GM13976 (cell line): ENCODE data around the gene NEDD9.

Source experiments
- DNase-seq: peaks from one replicate; pipeline ENCODE4 v3.0.0; 2012; ENCODE audit warnings: low spot score
- in situ Hi-C: fragments of 300-500 bp; cut with MboI; formaldehyde crosslinking; loops from one replicate; pipeline ENCODE4 v1.12.0; 2022; ENCODE audit warnings: low sequenced_read_pairs, mixed read lengths, inconsistent platforms; ENCODE audit not compliant: unreplicated experiment
- TF ChIP-seq, protein P1 (sequence below): IDR thresholded peaks from 2 replicates; pipeline ENCODE4 v1.5.1; 2012; ENCODE audit warnings: borderline replicate concordance, mild to moderate bottlenecking; ENCODE audit not compliant: insufficient read depth; ENCODE audit errors: extremely low read depth, missing control alignments, control extremely low read depth

NEDD9 gene

GRCh38 chr6:11230158-11231107, 2.0 kb downstream of the NEDD9 start:
- TF ChIP-seq, protein P1, sequence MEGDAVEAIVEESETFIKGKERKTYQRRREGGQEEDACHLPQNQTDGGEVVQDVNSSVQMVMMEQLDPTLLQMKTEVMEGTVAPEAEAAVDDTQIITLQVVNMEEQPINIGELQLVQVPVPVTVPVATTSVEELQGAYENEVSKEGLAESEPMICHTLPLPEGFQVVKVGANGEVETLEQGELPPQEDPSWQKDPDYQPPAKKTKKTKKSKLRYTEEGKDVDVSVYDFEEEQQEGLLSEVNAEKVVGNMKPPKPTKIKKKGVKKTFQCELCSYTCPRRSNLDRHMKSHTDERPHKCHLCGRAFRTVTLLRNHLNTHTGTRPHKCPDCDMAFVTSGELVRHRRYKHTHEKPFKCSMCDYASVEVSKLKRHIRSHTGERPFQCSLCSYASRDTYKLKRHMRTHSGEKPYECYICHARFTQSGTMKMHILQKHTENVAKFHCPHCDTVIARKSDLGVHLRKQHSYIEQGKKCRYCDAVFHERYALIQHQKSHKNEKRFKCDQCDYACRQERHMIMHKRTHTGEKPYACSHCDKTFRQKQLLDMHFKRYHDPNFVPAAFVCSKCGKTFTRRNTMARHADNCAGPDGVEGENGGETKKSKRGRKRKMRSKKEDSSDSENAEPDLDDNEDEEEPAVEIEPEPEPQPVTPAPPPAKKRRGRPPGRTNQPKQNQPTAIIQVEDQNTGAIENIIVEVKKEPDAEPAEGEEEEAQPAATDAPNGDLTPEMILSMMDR: no peak
- DNase-seq: no peak
- in situ Hi-C loops: no loop called here

DNA sequence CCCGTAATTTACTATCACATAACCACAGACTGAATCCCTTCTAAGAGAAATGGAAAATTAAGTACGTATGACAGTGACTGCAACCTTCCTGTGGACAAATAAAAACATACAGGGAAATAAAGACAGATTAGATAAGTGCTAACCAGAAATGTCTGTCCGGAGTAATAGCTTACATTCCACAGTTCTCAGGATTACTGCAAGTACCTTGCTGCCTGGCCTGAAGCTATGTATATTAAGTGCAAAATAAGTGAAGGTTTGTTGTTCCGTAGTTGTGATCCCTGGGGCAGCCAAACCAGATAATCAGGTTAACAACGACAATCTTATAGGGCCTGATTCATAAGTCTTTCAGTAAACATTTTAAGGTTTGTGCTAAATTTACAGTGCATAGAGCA, 2.8 kb downstream of the NEDD9 start:
- in situ Hi-C loops: no loop called here
- TF ChIP-seq, protein P1: no peak
- DNase-seq: no peak

DNA sequence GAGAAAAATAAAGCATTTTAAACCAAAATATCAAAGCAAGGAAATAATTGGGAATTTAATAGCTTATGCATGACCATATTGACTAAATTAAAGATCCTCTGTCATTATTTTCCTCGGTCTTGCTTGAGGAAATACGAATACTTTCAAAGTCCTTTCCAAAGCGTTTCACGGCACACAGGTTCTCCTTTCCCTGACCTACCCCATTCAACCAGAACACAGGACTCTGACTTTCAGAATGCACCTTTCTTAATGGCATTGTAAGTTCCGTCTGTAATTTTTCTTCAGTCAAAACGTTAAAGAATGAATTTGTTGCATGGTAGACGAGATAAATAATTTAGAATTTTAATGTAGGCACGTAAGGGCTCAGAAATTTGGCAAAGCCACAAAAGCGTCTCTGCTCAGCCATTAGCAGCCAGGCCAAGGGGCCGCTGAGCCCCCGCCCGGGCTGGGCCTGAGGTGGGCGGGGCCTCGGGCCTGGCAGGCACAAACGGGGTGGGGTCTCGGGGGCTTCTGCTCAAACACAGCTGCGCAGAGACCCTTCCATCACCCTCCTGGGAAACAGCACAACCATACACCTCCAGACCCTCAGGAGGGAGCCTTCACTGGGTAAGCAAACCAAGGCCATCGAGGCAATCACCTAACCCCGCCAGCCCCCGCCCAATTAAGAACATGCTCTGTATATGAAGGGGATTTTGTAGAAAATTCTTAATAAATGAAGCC, 3.4 kb downstream of the NEDD9 start:
- in situ Hi-C loops: no loop called here
- DNase-seq: no peak
- TF ChIP-seq, protein P1: no peak

DNA sequence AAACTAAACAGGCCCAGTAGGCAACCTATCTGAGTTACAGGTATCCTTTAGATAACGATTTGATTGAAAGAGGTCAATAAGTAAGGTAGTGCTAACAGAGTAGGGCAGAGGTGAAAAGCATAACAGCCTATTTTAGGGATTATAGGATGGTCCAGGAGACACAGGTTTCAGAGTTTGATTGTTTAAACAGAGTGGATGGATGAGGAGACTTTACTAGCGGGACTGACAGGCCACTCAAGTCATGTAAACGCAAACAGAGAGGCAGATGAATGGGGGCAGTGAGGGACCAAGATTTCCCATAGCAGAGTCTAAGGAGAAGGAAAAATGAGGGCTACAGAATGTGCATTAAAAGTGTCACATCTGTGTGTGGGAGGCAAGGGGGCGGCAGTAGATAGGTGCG, 4.8 kb downstream of the NEDD9 start:
- TF ChIP-seq, protein P1: no peak
- no peak for DNase-seq
- in situ Hi-C loops: no loop called here

- DNase-seq: no peak
- in situ Hi-C loops: no loop called here
- TF ChIP-seq, protein P1: no peak
These were observed 6.5 kb downstream of the NEDD9 start for GRCh38 chr6:11226005-11226404.

DNA sequence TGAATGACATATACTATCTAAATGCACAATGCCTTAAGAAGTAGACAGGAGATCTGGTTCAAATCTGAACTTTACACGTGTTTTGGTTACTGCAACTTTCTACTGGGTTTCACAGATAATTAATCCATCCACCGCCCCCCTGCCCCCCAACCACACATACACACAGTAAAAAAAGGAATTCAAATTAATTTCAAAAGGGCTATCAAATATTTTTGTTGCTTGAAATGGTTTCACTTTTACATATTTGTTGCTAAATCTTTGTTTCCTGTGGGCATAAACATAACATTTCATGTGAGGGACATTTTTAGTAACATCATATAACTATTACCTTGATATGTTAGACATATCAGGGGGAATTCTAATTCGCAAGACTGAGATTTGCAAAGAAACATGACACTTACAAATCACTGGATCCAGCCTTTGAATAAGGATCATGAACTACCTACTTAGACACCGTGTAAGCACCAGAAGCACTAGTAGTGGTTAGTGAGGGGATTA, 7.5 kb downstream of the NEDD9 start:
- TF ChIP-seq, protein P1: no peak
- in situ Hi-C loops: no loop called here
- no peak for DNase-seq
